GM23338 (cell line): ENCODE measurements around the gene KRT38. TPM values are rescaled to one million over a fixed set of nuclear protein-coding genes. Genes with fewer than 3 reads are reported as not detected.

ENCODE experiments used
- ATAC-seq: fragments of 200-7000 bp; cut with Tn5 transposase; 3 replicates; pipeline ENCODE4 v1.9.1; 2020
- DNase-seq: peaks from one replicate; pipeline ENCODE4 v3.0.0-alpha.2; 2015; ENCODE audit warnings: low spot score
- H2AFZ ChIP-seq: fragments of 200-600 bp; sonication (generic); 2 replicates; pipeline ENCODE4 v1.8.0; 2016; ENCODE audit warnings: antibody characterized with exemption, mild to moderate bottlenecking, moderate library complexity
- H3F3A ChIP-seq: fragments of 200-600 bp; sonication (generic); replicated peaks from 2 replicates; pipeline ENCODE4 v1.8.0; 2017; ENCODE audit warnings: antibody characterized with exemption, mixed run types, low read depth
- H3K27ac ChIP-seq: fragments of 200-600 bp; sonication (generic); 2 replicates; pipeline ENCODE4 v1.6.1; 2016; ENCODE audit warnings: low read depth
- H3K27me3 ChIP-seq: fragments of 200-600 bp; sonication (generic); 2 replicates; pipeline ENCODE4 v1.8.0; 2016; ENCODE audit warnings: mild to moderate bottlenecking, mixed run types, moderate library complexity; ENCODE audit not compliant: insufficient read depth
- H3K36me3 ChIP-seq: fragments of 200-600 bp; sonication (generic); 2 replicates; pipeline ENCODE4 v1.8.0; 2016; ENCODE audit warnings: mild to moderate bottlenecking; ENCODE audit not compliant: insufficient read depth
- H3K4me1 ChIP-seq: fragments of 200-600 bp; sonication (generic); 2 replicates; pipeline ENCODE4 v1.8.0; 2016; ENCODE audit warnings: mild to moderate bottlenecking, moderate library complexity; ENCODE audit not compliant: insufficient read depth
- H3K4me2 ChIP-seq: fragments of 200-600 bp; sonication (generic); 2 replicates; pipeline ENCODE4 v1.7.1; 2017; ENCODE audit warnings: mixed run types
- H3K4me3 ChIP-seq: fragments of 200-600 bp; sonication (generic); 2 replicates; pipeline ENCODE4 v1.6.1; 2016; ENCODE audit warnings: mixed run types
- H3K79me2 ChIP-seq: fragments of 200-600 bp; sonication (generic); replicated peaks from 2 replicates; pipeline ENCODE4 v1.8.0; 2017; ENCODE audit warnings: mild to moderate bottlenecking; ENCODE audit not compliant: insufficient read depth
- H3K9me2 ChIP-seq: fragments of 200-600 bp; sonication (generic); 2 replicates; pipeline ENCODE4 v1.8.0; 2017; ENCODE audit not compliant: insufficient read depth
- H4K20me1 ChIP-seq: fragments of 200-600 bp; sonication (generic); replicated peaks from 2 replicates; pipeline ENCODE4 v1.8.0; 2017; ENCODE audit warnings: mild to moderate bottlenecking; ENCODE audit not compliant: insufficient read depth
- H3K27ac Mint-ChIP-seq: 2 replicates; pipeline ENCODE4 v1.8.0; 2020; ENCODE audit warnings: inconsistent platforms, mild to moderate bottlenecking, moderate library complexity, mixed read lengths
- H3K27me3 Mint-ChIP-seq: 3 replicates; pipeline ENCODE4 v1.8.0; 2022; ENCODE audit warnings: low read depth, mild to moderate bottlenecking, moderate library complexity, mixed read lengths, inconsistent platforms; ENCODE audit not compliant: insufficient read depth, poor library complexity
- H3K36me3 Mint-ChIP-seq: 3 replicates; pipeline ENCODE4 v1.8.0; 2021; ENCODE audit warnings: low read depth, mild to moderate bottlenecking, inconsistent platforms, moderate library complexity, mixed read lengths
- H3K4me1 Mint-ChIP-seq: 3 replicates; pipeline ENCODE4 v1.8.0; 2020; ENCODE audit warnings: mild to moderate bottlenecking, inconsistent platforms, mixed read lengths
- H3K4me3 Mint-ChIP-seq: 3 replicates; pipeline ENCODE4 v1.8.0; 2021; ENCODE audit warnings: moderate library complexity, mild to moderate bottlenecking, inconsistent platforms, mixed read lengths
- H3K9me3 Mint-ChIP-seq: 3 replicates; pipeline ENCODE4 v1.8.0; 2020; ENCODE audit warnings: moderate library complexity, mild to moderate bottlenecking, inconsistent platforms, mixed read lengths
- CREB1 ChIP-seq: fragments of 250-450 bp; sonication (Bioruptor Pico); IDR thresholded peaks from 2 replicates; pipeline ENCODE4 v1.5.0; 2020; ENCODE audit warnings: low read depth, mild to moderate bottlenecking, moderate library complexity
- CTCF ChIP-seq, 2 experiments: fragments of 200-600 bp in 1 of 2; sonication (generic) in 1 of 2; conservative IDR thresholded peaks; 2 replicates each; pipeline versions ENCODE4 v1.5.1 to v1.6.1; 2016 to 2017; ENCODE audit warnings: antibody characterized with exemption in 2 of 2, low read depth in 2 of 2, mild to moderate bottlenecking in 2 of 2, moderate library complexity in 1 of 2
- EZH2 ChIP-seq: fragments of 200-600 bp; sonication (generic); IDR thresholded peaks from one replicate; pipeline ENCODE4 v1.8.0; 2017; ENCODE audit warnings: antibody characterized with exemption, mild to moderate bottlenecking, low read depth; ENCODE audit not compliant: unreplicated experiment
- EZH2phosphoT487 ChIP-seq: fragments of 200-600 bp; sonication (generic); IDR thresholded peaks from one replicate; pipeline ENCODE4 v1.8.1; 2018; ENCODE audit warnings: antibody characterized with exemption; ENCODE audit not compliant: unreplicated experiment
- JUNB ChIP-seq: IDR thresholded peaks from one replicate; pipeline ENCODE4 v1.6.1; 2016; ENCODE audit warnings: antibody characterized with exemption; ENCODE audit not compliant: unreplicated experiment
- NANOG ChIP-seq: IDR thresholded peaks from 2 replicates; pipeline ENCODE4 v1.6.1; 2016; ENCODE audit warnings: antibody characterized with exemption, borderline replicate concordance
- POLR2AphosphoS5 ChIP-seq: IDR thresholded peaks from 2 replicates; pipeline ENCODE4 v1.6.1; 2016; ENCODE audit warnings: antibody characterized with exemption, low read depth
- REST ChIP-seq: IDR thresholded peaks from one replicate; pipeline ENCODE4 v1.6.1; 2018; ENCODE audit warnings: antibody characterized with exemption; ENCODE audit not compliant: unreplicated experiment
- ZNF114 ChIP-seq: fragments of 250-450 bp; sonication (Bioruptor Pico); IDR thresholded peaks from 2 replicates; pipeline ENCODE4 v1.5.0; 2020; ENCODE audit warnings: mild to moderate bottlenecking, moderate library complexity
- ZNF331 ChIP-seq: fragments of 250-450 bp; sonication (Bioruptor Pico); IDR thresholded peaks from 2 replicates; pipeline ENCODE4 v1.5.0; 2020; ENCODE audit warnings: low read depth, mild to moderate bottlenecking, moderate library complexity
- polyA plus RNA-seq: library from polyadenylated mRNA; unstranded; fragments of >200 nt; fragmentation: Nextera tagmentation; extraction: Ambion mirVana; gene quantifications from 2 replicates; pipeline ENCODE4 v1.2.1, GENCODE V29; 2016
- total RNA-seq: library from RNA; depleted of rRNA; stranded (reverse); fragments of >200 nt; shearing (Covaris generic); gene quantifications from 2 replicates; pipeline ENCODE4 v1.2.3, GENCODE V29; 2014
- TF ChIP-seq, protein P1 (sequence below): IDR thresholded peaks from 2 replicates; pipeline ENCODE4 v1.6.1; 2016; ENCODE audit warnings: antibody characterized with exemption

Gene KRT38
- total and polyA plus RNA-seq, 2 experiments from 2014 or later: not detected

DNA sequence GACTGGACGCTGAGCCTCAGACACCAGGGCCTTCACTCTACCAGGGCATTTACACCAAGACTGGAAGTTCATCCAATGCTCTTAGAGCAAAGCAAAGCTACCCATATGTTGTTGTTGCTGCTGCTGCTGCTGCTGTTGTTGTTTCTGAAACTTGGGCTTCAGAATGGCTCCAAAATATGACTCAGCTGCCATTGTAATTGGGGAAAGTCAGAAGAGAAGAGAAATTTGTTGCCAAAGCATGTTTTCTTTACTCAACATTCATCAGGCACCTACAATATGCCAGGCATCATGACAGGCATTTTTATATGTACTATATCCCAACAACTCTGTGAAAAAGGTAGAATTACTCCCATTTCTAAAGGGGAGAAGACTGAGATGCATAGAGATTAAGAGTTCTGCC, 14.5 kb upstream of the KRT38 start (continued):
- TF ChIP-seq CTCF (conservative IDR thresholded peaks at IDR 0.05; ENCODE audit: low read depth in 2 of 2) (no peak), NANOG (no peak)

GRCh38 chr17:41453066-41453465, 12.3 kb upstream of the KRT38 start:
- TF ChIP-seq NANOG (no peak), JUNB (no peak), POLR2AphosphoS5 (no peak), EZH2phosphoT487 (no peak), ZNF331 (CRISPR knock-in tag) (no peak), CREB1 (CRISPR knock-in tag) (no peak)
- H3K4me3 Mint-ChIP-seq: no peak overlapping the region
- Histone ChIP-seq H3K4me1 (no peaks in the 10 kb centered on the region), H3K27ac (no peak overlapping the region), H2AFZ (no peak overlapping the region), H3K4me3 (no peak overlapping the region), H3K4me2 (no peak overlapping the region), H3K9me2 (no peaks in the 10 kb centered on the region), H3K79me2 (no peaks in the 10 kb centered on the region), H3F3A (no peaks in the 10 kb centered on the region), H4K20me1 (no peaks in the 10 kb centered on the region), H3K36me3 (no peaks in the 10 kb centered on the region; the same call in 1 of the 2 replicates), H3K27me3 (no peaks in the 10 kb centered on the region)
- H3K9me3 Mint-ChIP-seq: peaks cover 19% of the 10 kb centered on the region; the same call in 2 of the 3 replicates
- no peak overlapping the region for H3K27ac Mint-ChIP-seq
- H3K36me3 Mint-ChIP-seq: peaks cover 2% of the 10 kb centered on the region; the same call in 1 of the 3 replicates
- H3K4me1 Mint-ChIP-seq: no peaks in the 10 kb centered on the region
- DNase-seq (no peak), ATAC-seq (no peak)
- peaks cover 4% of the 10 kb centered on the region for H3K27me3 Mint-ChIP-seq

DNA sequence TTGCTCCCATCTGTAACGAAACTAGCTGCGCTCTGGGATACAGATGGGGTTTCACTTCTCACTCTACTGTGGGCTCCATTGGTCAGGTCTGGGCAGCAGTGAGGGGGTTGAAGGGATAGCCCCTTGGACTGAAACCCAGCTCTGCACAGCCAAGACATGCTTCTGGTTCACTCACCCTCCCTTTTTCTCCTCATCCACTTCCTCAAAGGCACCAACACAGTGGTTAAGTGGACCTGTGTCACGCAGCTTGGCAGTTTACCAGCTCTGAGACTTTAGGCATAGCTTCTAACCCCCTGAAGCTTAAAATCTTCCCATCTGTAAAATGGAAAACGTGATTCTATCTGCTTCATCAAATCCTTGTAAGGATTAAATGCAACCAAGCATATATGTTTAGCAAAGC, 11.5 kb upstream of the KRT38 start:
- no peak overlapping the region for H3K4me3 ChIP-seq
- H3K9me3 Mint-ChIP-seq: peaks cover 19% of the 10 kb centered on the region; the same call in 2 of the 3 replicates
- no peaks in the 10 kb centered on the region for H3K27me3 ChIP-seq
- no peak overlapping the region for H2AFZ ChIP-seq
- no peaks in the 10 kb centered on the region for H4K20me1 ChIP-seq
- no peak overlapping the region for H3K27ac ChIP-seq
- no peak overlapping the region for H3K4me2 ChIP-seq
- peaks cover 4% of the 10 kb centered on the region for H3K27me3 Mint-ChIP-seq
- no peaks in the 10 kb centered on the region for H3K9me2 ChIP-seq
- H3K36me3 ChIP-seq: no peaks in the 10 kb centered on the region; the same call in 1 of the 2 replicates
- H3K4me1 ChIP-seq: no peaks in the 10 kb centered on the region
- H3K27ac Mint-ChIP-seq: no peak overlapping the region
- H3F3A ChIP-seq: no peaks in the 10 kb centered on the region
- DNase-seq: no peak
- no peaks in the 10 kb centered on the region for H3K4me1 Mint-ChIP-seq
- peaks cover 2% of the 10 kb centered on the region; the same call in 1 of the 3 replicates for H3K36me3 Mint-ChIP-seq
- H3K4me3 Mint-ChIP-seq: no peak overlapping the region
- H3K79me2 ChIP-seq: no peaks in the 10 kb centered on the region
- no peak for ATAC-seq
- TF ChIP-seq ZNF114 (CRISPR knock-in tag): no peak
- no peak for TF ChIP-seq CTCF (conservative IDR thresholded peaks at IDR 0.05; ENCODE audit: low read depth in 2 of 2)
- TF ChIP-seq, protein P1, sequence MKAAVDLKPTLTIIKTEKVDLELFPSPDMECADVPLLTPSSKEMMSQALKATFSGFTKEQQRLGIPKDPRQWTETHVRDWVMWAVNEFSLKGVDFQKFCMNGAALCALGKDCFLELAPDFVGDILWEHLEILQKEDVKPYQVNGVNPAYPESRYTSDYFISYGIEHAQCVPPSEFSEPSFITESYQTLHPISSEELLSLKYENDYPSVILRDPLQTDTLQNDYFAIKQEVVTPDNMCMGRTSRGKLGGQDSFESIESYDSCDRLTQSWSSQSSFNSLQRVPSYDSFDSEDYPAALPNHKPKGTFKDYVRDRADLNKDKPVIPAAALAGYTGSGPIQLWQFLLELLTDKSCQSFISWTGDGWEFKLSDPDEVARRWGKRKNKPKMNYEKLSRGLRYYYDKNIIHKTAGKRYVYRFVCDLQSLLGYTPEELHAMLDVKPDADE: no peak
- TF ChIP-seq REST: no peak
- no peak for TF ChIP-seq EZH2phosphoT487
- no peak for TF ChIP-seq ZNF331 (CRISPR knock-in tag)
- TF ChIP-seq EZH2: no peak
- TF ChIP-seq NANOG: no peak
